ENCODE data around the gene ACCS.

ACCS gene

DNA sequence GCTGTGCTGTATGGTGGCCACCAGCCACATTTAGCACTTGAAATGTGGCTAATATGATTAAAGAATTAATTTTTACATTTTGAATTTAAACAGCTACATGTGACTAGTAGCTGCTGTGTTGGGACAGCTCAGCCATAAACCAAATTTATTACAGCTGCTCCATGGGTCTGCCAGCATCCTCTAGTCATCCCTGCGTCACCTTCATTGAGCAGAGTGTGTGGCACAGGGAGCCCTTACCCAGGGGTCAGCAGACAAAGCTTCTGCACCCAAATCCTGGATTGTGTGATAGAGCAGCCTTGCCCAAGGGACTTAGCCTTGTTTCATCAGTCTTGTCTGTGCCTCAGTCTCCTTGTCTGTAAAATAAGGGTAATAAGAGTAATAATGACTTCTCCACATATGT is 37.7 kb upstream of the ACCS start:
- WGBS: 95% methylated on average over 1 of the region's 1 CpG
- Histone ChIP-seq H3K27me3 (ENCODE audit: control insufficient read depth in 1 of 2, insufficient read depth in 1 of 2, low read length in 2 of 2) (peaks cover 0 to 46% of the 10 kb centered on the region in 2 experiments), H3K18ac (ENCODE audit: low read depth in 1 of 2, low read length in 2 of 2) (peak overlapping the region in 1 of 2 experiments; percentile 8), H2BK12ac (ENCODE audit: low read length in 2 of 2) (no peak overlapping the region), H3K79me1 (replicated peaks; ENCODE audit: low read length, poor library complexity, severe bottlenecking) (no peaks in the 10 kb centered on the region), H3K4me2 (ENCODE audit: low read length, poor library complexity, severe bottlenecking) (no peak overlapping the region), H2AK5ac (ENCODE audit: low read length, severe bottlenecking) (no peak overlapping the region), H3K23ac (ENCODE audit: low read length in 2 of 2) (no peak overlapping the region), H3K9me3 (ENCODE audit: control insufficient read depth, low read length) (peaks cover 24% of the 10 kb centered on the region), H3K4me1 (ENCODE audit: control insufficient read depth, insufficient read depth, low read depth, low read length) (peaks cover 6% of the 10 kb centered on the region), H2BK5ac (ENCODE audit: low read depth, low read length, poor library complexity, severe bottlenecking) (no peak overlapping the region), H3K4me3 (ENCODE audit: insufficient read depth in 1 of 2, low read depth in 1 of 2, low read length in 2 of 2) (no peak overlapping the region), H4K8ac (ENCODE audit: low read length) (no peak overlapping the region), H4K91ac (ENCODE audit: low read length) (no peak overlapping the region), H3K9ac (ENCODE audit: low read length) (peak overlapping the region; percentile 30), H3K14ac (ENCODE audit: low read length in 2 of 2) (no peak overlapping the region), H3K36me3 (ENCODE audit: control insufficient read depth in 1 of 2, insufficient read depth in 2 of 2, low read depth in 1 of 2, low read length in 2 of 2) (no peaks in the 10 kb centered on the region), H2AFZ (ENCODE audit: low read depth, low read length) (no peak overlapping the region), H3K4ac (ENCODE audit: low read depth in 1 of 2, low read length in 2 of 2) (no peak overlapping the region), H3K27ac (ENCODE audit: low read length, poor library complexity, severe bottlenecking) (no peak overlapping the region), H2BK15ac (ENCODE audit: low read depth, poor library complexity, severe bottlenecking) (no peak overlapping the region), H2BK120ac (ENCODE audit: low read depth, low read length) (no peak overlapping the region)
- DNase-seq: no peak

DNA sequence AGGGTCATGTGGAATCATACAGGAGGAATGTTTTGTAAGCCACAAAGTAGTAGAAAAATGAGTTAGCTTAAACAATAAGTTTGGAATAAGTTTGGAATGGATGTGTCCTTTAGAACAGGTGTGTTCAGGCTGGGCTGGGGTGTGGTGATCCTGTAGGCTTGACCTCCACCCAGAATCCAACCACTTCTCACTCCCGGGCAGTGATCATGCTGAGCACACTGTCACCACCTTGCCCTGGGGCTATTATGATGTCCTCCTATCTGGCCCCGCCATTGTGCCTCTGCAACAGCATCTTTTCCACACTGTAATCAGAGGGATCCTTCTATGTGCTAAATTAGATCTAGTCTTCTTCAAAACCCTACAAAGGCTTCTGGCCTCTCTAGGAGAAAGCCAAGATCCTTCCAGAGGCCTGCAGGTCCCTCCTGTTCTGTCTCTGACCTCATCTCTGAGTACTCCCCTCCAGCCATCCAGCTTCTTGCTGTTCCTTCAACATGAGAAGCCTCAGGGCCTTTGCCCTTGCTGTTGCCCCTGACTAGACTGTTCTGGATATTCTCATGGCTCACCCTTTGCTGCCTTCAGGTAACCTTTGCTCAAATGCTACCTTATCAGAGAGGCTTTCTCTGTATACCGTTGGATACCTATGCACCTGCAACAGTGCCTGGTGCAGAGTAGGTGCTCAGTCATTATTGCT is 37.1 kb upstream of the ACCS start:
- no peak overlapping the region for H3K18ac ChIP-seq (ENCODE audit: low read depth in 1 of 2, low read length in 2 of 2)
- peaks cover 24% of the 10 kb centered on the region for H3K9me3 ChIP-seq (ENCODE audit: control insufficient read depth, low read length)
- DNase-seq: no peak
- H2BK12ac ChIP-seq (ENCODE audit: low read length in 2 of 2): peak overlapping the region; percentile 76
- peaks cover 0 to 51% of the 10 kb centered on the region in 2 experiments for H3K27me3 ChIP-seq (ENCODE audit: control insufficient read depth in 1 of 2, insufficient read depth in 1 of 2, low read length in 2 of 2)
- H3K14ac ChIP-seq (ENCODE audit: low read length in 2 of 2): no peak overlapping the region
- H3K4ac ChIP-seq (ENCODE audit: low read depth in 1 of 2, low read length in 2 of 2): no peak overlapping the region
- H3K4me3 ChIP-seq (ENCODE audit: insufficient read depth in 1 of 2, low read depth in 1 of 2, low read length in 2 of 2): no peak overlapping the region
- no peak overlapping the region for H2BK15ac ChIP-seq (ENCODE audit: low read depth, poor library complexity, severe bottlenecking)
- WGBS: 88% methylated on average over 3 of the region's 3 CpGs
- no peak overlapping the region for H3K27ac ChIP-seq (ENCODE audit: low read length, poor library complexity, severe bottlenecking)
- no peak overlapping the region for H3K23ac ChIP-seq (ENCODE audit: low read length in 2 of 2)
- H4K91ac ChIP-seq (ENCODE audit: low read length): no peak overlapping the region
- no peak overlapping the region for H2BK5ac ChIP-seq (ENCODE audit: low read depth, low read length, poor library complexity, severe bottlenecking)
- H2BK120ac ChIP-seq (ENCODE audit: low read depth, low read length): no peak overlapping the region
- H3K4me1 ChIP-seq (ENCODE audit: control insufficient read depth, insufficient read depth, low read depth, low read length): peaks cover 6% of the 10 kb centered on the region
- H2AFZ ChIP-seq (ENCODE audit: low read depth, low read length): no peak overlapping the region
- no peak overlapping the region for H3K4me2 ChIP-seq (ENCODE audit: low read length, poor library complexity, severe bottlenecking)
- no peaks in the 10 kb centered on the region for H3K79me1 ChIP-seq (replicated peaks; ENCODE audit: low read length, poor library complexity, severe bottlenecking)
- H3K36me3 ChIP-seq (ENCODE audit: control insufficient read depth in 1 of 2, insufficient read depth in 2 of 2, low read depth in 1 of 2, low read length in 2 of 2): no peaks in the 10 kb centered on the region
- H4K8ac ChIP-seq (ENCODE audit: low read length): peak overlapping the region; percentile 4
- no peak overlapping the region for H2AK5ac ChIP-seq (ENCODE audit: low read length, severe bottlenecking)
- H3K9ac ChIP-seq (ENCODE audit: low read length): peak overlapping the region; percentile 30

DNA sequence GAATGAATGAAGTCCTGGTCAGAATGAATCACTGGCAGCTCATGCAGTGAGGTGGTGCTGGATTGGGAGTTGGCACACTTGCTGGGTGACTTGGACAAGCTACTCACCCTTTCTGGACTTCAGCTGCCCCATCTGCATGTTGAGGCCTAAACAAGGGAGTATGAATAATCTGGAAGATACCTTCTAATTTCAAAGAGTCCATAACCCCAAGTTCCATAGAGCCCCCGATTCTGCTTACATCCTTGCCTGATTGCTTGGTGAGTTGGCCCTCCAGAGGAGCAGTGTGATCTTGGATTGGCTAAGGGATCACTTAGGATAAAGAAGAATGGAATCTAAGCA is 36.6 kb upstream of the ACCS start:
- peaks cover 24% of the 10 kb centered on the region for H3K9me3 ChIP-seq (ENCODE audit: control insufficient read depth, low read length)
- no peak for DNase-seq
- no peak overlapping the region for H2BK15ac ChIP-seq (ENCODE audit: low read depth, poor library complexity, severe bottlenecking)
- no peak overlapping the region for H4K8ac ChIP-seq (ENCODE audit: low read length)
- no peak overlapping the region for H2AFZ ChIP-seq (ENCODE audit: low read depth, low read length)
- no peak overlapping the region for H3K18ac ChIP-seq (ENCODE audit: low read depth in 1 of 2, low read length in 2 of 2)
- no peaks in the 10 kb centered on the region for H3K79me1 ChIP-seq (replicated peaks; ENCODE audit: low read length, poor library complexity, severe bottlenecking)
- peaks cover 0 to 54% of the 10 kb centered on the region in 2 experiments for H3K27me3 ChIP-seq (ENCODE audit: control insufficient read depth in 1 of 2, insufficient read depth in 1 of 2, low read length in 2 of 2)
- H3K4me2 ChIP-seq (ENCODE audit: low read length, poor library complexity, severe bottlenecking): no peak overlapping the region
- peak overlapping the region in 1 of 2 experiments; percentile 32 for H3K4ac ChIP-seq (ENCODE audit: low read depth in 1 of 2, low read length in 2 of 2)
- no peak overlapping the region for H2BK120ac ChIP-seq (ENCODE audit: low read depth, low read length)
- no peak overlapping the region for H3K27ac ChIP-seq (ENCODE audit: low read length, poor library complexity, severe bottlenecking)
- peak overlapping the region in 1 of 2 experiments; percentile 76 for H2BK12ac ChIP-seq (ENCODE audit: low read length in 2 of 2)
- no peak overlapping the region for H3K23ac ChIP-seq (ENCODE audit: low read length in 2 of 2)
- no peak overlapping the region for H3K14ac ChIP-seq (ENCODE audit: low read length in 2 of 2)
- WGBS: 62% methylated on average over 1 of the region's 1 CpG
- no peaks in the 10 kb centered on the region for H3K36me3 ChIP-seq (ENCODE audit: control insufficient read depth in 1 of 2, insufficient read depth in 2 of 2, low read depth in 1 of 2, low read length in 2 of 2)
- H2AK5ac ChIP-seq (ENCODE audit: low read length, severe bottlenecking): no peak overlapping the region
- peak overlapping the region; percentile 55 for H3K9ac ChIP-seq (ENCODE audit: low read length)
- no peak overlapping the region for H3K4me3 ChIP-seq (ENCODE audit: insufficient read depth in 1 of 2, low read depth in 1 of 2, low read length in 2 of 2)
- H2BK5ac ChIP-seq (ENCODE audit: low read depth, low read length, poor library complexity, severe bottlenecking): no peak overlapping the region
- no peak overlapping the region for H4K91ac ChIP-seq (ENCODE audit: low read length)
- peaks cover 6% of the 10 kb centered on the region for H3K4me1 ChIP-seq (ENCODE audit: control insufficient read depth, insufficient read depth, low read depth, low read length)

DNA sequence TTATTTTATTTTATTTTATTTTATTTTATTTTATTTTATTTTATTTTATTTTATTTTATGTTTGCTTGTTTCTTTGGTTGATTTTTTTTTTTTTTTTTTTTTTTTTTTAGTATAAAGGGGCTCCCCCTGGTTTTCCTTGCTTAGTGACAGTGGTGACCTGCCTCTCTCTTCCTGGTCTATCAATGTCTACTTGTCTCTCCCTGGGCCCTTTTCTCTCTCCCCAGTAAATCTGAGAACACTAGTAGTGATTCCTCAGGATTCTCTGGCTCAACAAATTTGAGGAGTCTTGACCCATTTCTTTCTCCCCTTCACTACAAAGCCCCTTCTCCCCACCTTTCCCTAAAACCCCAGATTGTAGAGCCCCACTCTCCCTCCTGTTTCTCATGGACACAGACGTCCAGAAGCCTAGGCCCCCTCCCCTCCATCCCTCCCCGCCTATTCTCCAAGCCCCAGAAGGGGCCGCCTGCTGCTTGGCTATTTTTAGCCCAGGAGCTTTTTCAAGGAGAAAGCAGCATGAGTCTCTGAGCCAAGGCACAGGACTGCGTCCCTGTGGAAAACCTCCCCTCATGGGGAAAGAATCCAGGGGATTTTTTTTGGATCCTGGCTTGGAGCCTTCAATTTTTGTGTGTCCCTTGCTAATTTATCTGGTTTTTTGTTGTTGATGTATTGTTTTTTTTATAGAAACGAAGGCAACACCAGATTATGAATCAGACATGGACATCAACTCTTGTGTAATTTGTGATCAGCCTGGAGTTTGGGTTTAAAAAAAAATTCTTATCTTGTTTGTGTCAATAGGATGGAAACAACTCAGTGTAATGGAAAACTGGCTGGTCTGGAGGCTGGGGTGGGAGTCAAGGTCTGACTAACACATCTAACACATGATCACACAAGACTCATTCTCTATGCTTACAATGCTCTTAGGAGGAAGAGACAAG is 35.8 kb upstream of the ACCS start:
- Histone ChIP-seq H3K4ac (ENCODE audit: low read depth in 1 of 2, low read length in 2 of 2) (no peak overlapping the region), H3K4me1 (ENCODE audit: control insufficient read depth, insufficient read depth, low read depth, low read length) (peaks cover 6% of the 10 kb centered on the region), H4K8ac (ENCODE audit: low read length) (peak overlapping the region; percentile 45), H3K36me3 (ENCODE audit: control insufficient read depth in 1 of 2, insufficient read depth in 2 of 2, low read depth in 1 of 2, low read length in 2 of 2) (no peaks in the 10 kb centered on the region), H3K9ac (ENCODE audit: low read length) (peak overlapping the region; percentile 92), H2BK120ac (ENCODE audit: low read depth, low read length) (peak overlapping the region; percentile 76), H2BK12ac (ENCODE audit: low read length in 2 of 2) (no peak overlapping the region), H2AK5ac (ENCODE audit: low read length, severe bottlenecking) (no peak overlapping the region), H3K9me3 (ENCODE audit: control insufficient read depth, low read length) (peaks cover 16% of the 10 kb centered on the region), H2BK5ac (ENCODE audit: low read depth, low read length, poor library complexity, severe bottlenecking) (no peak overlapping the region), H3K23ac (ENCODE audit: low read length in 2 of 2) (no peak overlapping the region), H3K18ac (ENCODE audit: low read depth in 1 of 2, low read length in 2 of 2) (peak overlapping the region in 1 of 2 experiments; percentile 86), H3K27ac (ENCODE audit: low read length, poor library complexity, severe bottlenecking) (no peak overlapping the region), H3K4me2 (ENCODE audit: low read length, poor library complexity, severe bottlenecking) (no peak overlapping the region), H2BK15ac (ENCODE audit: low read depth, poor library complexity, severe bottlenecking) (peak overlapping the region; percentile 80), H3K14ac (ENCODE audit: low read length in 2 of 2) (no peak overlapping the region), H4K91ac (ENCODE audit: low read length) (no peak overlapping the region), H2AFZ (ENCODE audit: low read depth, low read length) (no peak overlapping the region), H3K79me1 (replicated peaks; ENCODE audit: low read length, poor library complexity, severe bottlenecking) (no peaks in the 10 kb centered on the region), H3K4me3 (ENCODE audit: insufficient read depth in 1 of 2, low read depth in 1 of 2, low read length in 2 of 2) (no peak overlapping the region), H3K27me3 (ENCODE audit: control insufficient read depth in 1 of 2, insufficient read depth in 1 of 2, low read length in 2 of 2) (peaks cover 0 to 60% of the 10 kb centered on the region in 2 experiments)
- DNase-seq: peak; percentile 95
- WGBS: 13% methylated on average over 5 of the region's 5 CpGs
